NCI-H748 treated with DMSO at 0.1 percent for 48 hours (cell line): ENCODE results near the gene LRRC32.
"Not testable (repeated sequence)": the region's sequence is repeated elsewhere in the genome, so short reads cannot be mapped to it uniquely, and the experiment has no call there.

Experiments
- DNase-seq: peaks from one replicate; lab custom pipeline; 2025; lab: John Stamatoyannopoulos, UW

The LRRC32 gene

DNA sequence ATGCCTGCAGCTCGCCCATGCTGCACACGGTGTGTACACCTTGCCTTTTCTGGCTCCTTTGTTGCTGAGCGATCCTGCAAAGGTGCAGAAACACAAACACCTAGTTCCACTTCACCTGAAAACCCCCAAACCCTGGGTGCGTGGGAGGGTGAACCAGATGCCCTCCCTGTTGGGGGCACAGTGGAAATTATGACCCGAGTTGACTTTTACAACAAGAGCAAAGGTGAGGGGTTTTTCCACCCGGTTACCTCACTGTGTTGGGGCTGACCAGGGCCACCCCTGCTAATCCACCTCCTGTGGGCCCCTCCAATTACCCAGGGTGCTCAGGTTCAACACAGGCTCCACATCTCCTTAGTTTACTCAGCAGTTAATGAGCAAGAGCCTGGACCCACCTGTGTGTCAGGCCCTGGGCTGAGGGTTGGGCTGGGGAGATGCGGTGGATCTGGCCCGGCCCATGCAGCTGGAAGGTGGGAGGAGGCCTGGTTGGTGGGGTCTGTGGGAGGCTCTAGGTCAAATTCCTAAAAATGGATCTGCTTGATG lies 42.1 kb downstream of the LRRC32 start:
- DNase-seq = no peak

GRCh38 chr11:76627606-76628005 lies 42.9 kb downstream of the LRRC32 start:
- DNase-seq = no peak

- DNase-seq = no peak
These were observed 43.6 kb downstream of the LRRC32 start for GRCh38 chr11:76626921-76627401.

GRCh38 chr11:76626266-76626665 lies 44.3 kb downstream of the LRRC32 start:
- DNase-seq = no peak

DNA sequence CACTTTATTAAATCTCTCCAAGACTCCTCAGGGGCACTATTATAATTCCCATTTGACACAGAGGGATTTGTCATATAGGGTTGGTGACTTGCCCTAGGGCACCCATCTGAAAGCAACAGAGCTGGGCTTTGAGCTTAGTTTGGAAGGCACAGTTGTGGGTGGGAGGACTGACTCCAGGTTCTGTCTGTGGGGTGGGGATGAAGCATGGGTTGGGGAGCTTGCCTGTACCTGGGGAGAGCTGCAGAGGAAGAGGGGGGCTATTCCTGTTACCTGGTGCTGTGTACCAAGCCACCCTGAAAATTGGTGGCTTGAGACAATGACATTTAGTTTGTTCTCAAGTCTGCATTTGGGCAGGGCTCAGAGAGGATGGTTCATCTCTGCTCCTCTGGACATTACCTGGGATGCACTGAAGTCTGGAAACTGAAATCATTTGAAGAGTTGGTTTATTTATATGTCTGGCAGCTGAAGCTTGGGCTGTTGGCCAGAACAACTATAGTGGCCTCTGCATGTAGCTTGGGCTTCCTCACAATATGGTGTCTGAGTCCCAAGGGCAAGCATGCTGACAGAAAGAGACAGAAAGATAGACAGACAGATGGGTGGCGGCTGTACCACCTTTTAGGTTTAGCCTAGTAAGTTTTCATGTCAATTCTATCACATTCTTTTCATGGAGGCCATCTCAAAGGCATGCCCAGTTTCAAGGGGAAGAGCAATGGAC lies 44.9 kb downstream of the LRRC32 start:
- DNase-seq = no peak

GRCh38 chr11:76624500-76625379 lies 45.8 kb downstream of the LRRC32 start:
- no peak for DNase-seq

DNA sequence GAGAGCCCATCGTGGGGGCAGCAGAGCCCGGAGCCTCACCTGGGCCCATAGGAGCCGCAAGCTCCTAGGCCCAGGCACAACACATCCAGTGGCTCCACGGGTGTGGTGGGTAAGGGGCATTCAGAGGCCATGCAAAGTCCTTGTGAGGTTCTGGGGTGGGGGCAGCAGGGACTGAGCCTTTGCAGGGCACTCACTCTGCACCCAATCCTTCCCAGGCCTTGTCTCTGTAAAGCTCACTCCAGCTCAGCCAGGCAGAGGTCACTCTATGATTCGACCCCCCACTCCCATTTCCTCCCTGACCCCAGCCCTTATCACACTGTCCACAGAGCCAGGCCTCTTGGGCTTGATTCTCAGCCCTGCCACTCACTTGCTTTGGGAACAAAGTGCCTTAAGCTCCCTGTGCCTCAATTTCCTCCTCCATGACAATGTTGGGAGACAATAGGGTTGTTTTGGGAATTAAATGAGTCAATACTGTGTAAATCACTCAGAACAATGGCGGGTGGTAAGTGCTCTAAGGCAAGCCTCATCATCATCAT lies 46.6 kb downstream of the LRRC32 start:
- DNase-seq = no peak

GRCh38 chr11:76623171-76623883 lies 47.2 kb downstream of the LRRC32 start:
- DNase-seq = no peak

DNA sequence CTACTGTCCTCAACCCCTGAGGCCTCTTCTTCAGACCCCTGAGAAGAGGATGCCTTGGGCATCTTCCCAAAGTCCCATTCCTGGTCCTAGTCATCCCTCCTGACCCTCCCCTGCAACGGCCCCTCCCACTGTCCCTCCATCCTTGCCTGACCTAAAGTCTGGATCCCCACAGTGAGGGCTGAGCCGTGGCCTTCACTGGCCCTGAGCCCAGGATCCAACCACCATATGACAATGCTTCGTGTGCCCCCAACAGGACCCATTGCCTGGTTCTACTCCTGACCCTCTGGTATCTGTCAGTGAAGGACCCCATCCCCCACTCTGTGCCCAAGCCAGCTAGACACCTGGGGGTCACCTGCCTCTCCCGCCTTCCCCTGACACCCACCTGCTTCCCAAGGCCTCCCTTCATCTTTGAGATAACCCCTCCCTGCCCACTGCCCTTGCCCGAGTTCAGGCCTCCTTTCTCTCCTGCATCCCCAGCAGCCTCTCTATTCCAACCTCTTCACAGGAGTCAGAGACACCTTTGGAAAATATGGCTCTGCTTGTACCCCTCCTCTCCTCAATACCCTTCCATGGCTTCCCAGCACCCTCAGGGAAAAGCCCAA lies 48.0 kb downstream of the LRRC32 start:
- no peak for DNase-seq

DNA sequence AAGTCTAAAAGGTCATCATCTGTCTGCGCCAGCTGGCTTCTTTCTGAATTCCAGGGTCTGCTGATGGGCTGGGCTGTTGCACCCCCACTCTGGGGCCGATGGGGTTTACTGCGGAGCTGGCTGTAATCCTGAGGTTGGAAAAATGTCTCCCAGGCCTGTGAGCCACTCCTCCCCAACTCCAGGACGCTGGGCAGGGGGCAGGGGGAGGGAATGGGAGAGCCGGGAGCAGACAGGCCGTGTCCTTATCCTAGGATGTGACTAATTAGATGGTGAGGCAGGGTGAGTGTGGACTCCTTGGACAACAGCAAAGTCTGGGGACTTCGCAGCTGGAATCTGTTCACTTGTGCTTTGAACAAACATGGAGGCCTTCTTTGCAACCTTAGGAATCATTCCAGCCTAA lies 48.7 kb downstream of the LRRC32 start:
- DNase-seq = no peak

- DNase-seq = no peak
These were observed 49.1 kb downstream of the LRRC32 start for GRCh38 chr11:76621466-76621865.

GRCh38 chr11:76620489-76620888 lies 50.1 kb downstream of the LRRC32 start:
- no peak for DNase-seq

DNA sequence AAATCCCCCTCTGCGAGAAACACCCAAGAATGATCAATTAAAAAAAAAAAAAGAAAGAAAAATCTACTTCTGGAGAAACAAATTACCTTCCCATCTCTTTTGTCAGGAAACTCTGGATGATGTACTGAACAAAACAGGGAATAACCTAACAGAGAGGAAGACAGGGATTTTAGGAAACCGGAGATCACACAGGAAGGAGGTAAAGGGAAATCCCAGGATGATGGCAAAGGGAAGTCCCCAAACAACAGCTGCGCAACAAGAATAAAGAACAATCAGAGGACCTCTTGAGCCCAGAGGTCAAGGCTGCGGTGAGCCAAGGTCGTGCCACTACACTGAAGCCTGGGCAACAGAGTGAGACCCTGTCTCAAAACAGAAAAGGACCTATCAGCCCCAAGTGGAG lies 50.7 kb downstream of the LRRC32 start:
- not testable (repeated sequence) for DNase-seq

- DNase-seq = no peak
These were observed 52.8 kb downstream of the LRRC32 start for GRCh38 chr11:76617553-76618265.

GRCh38 chr11:76616676-76617552 lies 53.6 kb downstream of the LRRC32 start:
- DNase-seq = no peak

DNA sequence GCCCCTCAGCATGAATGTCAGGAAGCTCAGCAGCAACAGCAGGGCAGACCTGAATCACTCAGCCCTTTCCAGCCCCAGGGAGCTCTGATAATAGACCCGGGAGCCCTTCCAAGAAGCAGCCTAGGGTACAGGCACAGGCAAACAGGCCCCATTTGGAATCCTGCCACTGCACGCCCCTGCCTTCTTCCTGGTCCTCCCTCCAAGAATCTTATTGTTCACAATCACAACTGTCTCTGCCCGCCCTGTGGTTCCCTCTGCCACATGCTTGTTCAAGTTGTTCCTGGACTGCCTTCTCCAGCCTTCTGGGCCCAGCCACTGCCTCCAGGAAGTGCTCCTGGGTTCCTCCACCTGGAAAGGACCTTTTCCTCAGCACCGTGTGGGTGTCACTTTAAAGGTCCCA lies 54.6 kb downstream of the LRRC32 start:
- no peak for DNase-seq

DNA sequence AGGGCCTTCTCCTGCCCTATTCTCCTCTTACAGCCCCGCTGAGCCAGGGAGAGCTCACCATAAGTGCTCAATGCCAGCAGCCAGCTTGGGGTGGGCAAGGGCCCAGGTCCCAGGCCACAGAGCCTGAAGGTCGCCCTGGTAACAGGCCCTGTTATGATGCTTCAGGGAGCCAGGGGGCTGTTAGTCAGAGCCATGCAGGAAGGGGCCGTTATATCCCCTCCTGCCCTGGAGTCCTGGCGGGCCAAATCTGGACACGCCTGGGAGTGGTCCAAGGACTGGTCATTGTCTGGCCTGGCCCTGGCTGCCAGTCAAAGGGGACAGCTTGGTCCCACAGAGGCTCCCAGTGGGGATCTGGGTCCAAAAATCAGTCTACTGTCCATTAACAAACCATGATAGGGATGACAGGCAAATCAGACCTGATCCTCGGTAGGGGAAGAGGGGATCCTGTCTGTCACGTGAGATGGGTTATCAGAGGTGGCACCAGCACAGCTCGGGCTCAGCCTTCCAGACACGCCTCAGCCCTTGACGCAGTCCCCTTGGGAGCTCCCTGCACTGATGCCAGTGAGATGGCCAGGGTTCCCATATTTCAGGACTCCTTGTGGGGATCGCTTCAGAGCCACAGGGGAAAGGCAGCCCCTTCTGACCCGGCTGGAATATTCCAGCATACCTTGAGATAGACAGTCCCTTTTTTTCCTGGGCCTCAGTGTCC lies 55.9 kb downstream of the LRRC32 start:
- no peak for DNase-seq

DNA sequence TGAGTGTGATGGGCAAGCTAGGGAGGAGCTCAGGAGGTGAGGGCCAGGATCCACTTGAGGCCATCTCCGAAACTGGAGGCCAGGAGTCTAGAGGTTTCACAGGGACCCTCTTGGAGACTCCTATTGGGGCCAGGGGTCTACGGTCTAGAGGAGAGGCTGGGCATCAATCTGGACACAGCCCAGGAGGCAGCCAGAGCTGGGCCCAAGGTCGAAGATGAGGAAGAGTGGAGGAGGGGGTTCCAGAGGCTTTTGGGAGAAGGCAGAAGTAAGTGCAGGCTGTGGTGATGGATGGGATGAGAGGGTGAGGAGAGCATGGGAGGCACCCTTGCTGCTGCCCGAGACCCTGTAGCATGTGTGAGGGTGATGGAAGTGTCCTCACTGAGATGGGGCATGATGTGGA lies 56.6 kb downstream of the LRRC32 start:
- DNase-seq = no peak

- DNase-seq = no peak
These were observed 58.3 kb downstream of the LRRC32 start for GRCh38 chr11:76612226-76612625.
